Smooth muscle cell (in vitro differentiated cells): ENCODE results near the gene GTF2H3. TPM values are rescaled to one million over a fixed set of nuclear protein-coding genes. Genes with fewer than 3 reads are reported as not detected.

ENCODE experiments used
- DNase-seq: peaks from one replicate; lab custom pipeline; 2025; ENCODE audit not compliant: unreplicated experiment; lab: John Stamatoyannopoulos, UW
- H2AFZ ChIP-seq: fragments of 200-600 bp; sonication (generic); 2 replicates; pipeline ENCODE4 v1.6.0; 2016; ENCODE audit warnings: antibody characterized with exemption, low read depth, mild to moderate bottlenecking
- H3F3A ChIP-seq: fragments of 200-600 bp; sonication (generic); 2 replicates; pipeline ENCODE4 v1.6.0; 2017; ENCODE audit warnings: antibody characterized with exemption, low read depth
- H3K27ac ChIP-seq: fragments of 200-600 bp; sonication (generic); 2 replicates; pipeline ENCODE4 v1.5.1; 2016; ENCODE audit warnings: low read depth, mild to moderate bottlenecking
- H3K27me3 ChIP-seq: fragments of 200-600 bp; sonication (generic); 2 replicates; pipeline ENCODE4 v1.6.1; 2016; ENCODE audit warnings: low read depth, mild to moderate bottlenecking
- H3K36me3 ChIP-seq: fragments of 200-600 bp; sonication (generic); 2 replicates; pipeline ENCODE4 v1.5.1; 2016; ENCODE audit warnings: low read depth
- H3K4me1 ChIP-seq: fragments of 200-600 bp; sonication (generic); 2 replicates; pipeline ENCODE4 v1.5.1; 2016; ENCODE audit warnings: low read depth
- H3K4me2 ChIP-seq: fragments of 200-600 bp; sonication (generic); 2 replicates; pipeline ENCODE4 v1.6.0; 2016; ENCODE audit warnings: mild to moderate bottlenecking
- H3K4me3 ChIP-seq: fragments of 200-600 bp; sonication (generic); 2 replicates; pipeline ENCODE4 v1.5.1; 2016; ENCODE audit warnings: mild to moderate bottlenecking
- H3K79me2 ChIP-seq: fragments of 200-600 bp; sonication (generic); 2 replicates; pipeline ENCODE4 v1.6.0; 2016; ENCODE audit warnings: low read depth, mild to moderate bottlenecking
- H3K9ac ChIP-seq: fragments of 200-600 bp; sonication (generic); 2 replicates; pipeline ENCODE4 v1.6.0; 2016; ENCODE audit warnings: low read depth
- H3K9me3 ChIP-seq: fragments of 200-600 bp; sonication (generic); replicated peaks from 2 replicates; pipeline ENCODE4 v1.5.1; 2016; ENCODE audit warnings: low read depth
- H4K20me1 ChIP-seq: fragments of 200-600 bp; sonication (generic); 2 replicates; pipeline ENCODE4 v1.6.0; 2016; ENCODE audit warnings: low read depth
- WGBS: methylation state at CpG from one replicate; pipeline ENCODE4 v1.1.7; 2016; ENCODE audit warnings: low lambda C conversion rate; 5-methylcytosine and 5-hydroxymethylcytosine counted together
- polyA plus RNA-seq: library from polyadenylated mRNA; unstranded; fragments of >200 nt; fragmentation: Nextera tagmentation; extraction: Ambion mirVana; gene quantifications from 2 replicates; pipeline ENCODE4 v1.2.1, GENCODE V29; 2016
- total RNA-seq: library from RNA; depleted of rRNA; stranded (reverse); fragments of >200 nt; gene quantifications from 2 replicates; pipeline ENCODE4 v1.2.3, GENCODE V29; 2014
- TF ChIP-seq, protein P1 (sequence below): fragments of 200-600 bp; sonication (generic); IDR thresholded peaks from 2 replicates; pipeline ENCODE4 v1.5.1; 2017; ENCODE audit warnings: borderline replicate concordance, mild to moderate bottlenecking, antibody characterized with exemption; ENCODE audit not compliant: insufficient read depth, poor library complexity, severe bottlenecking

The GTF2H3 gene
- total and polyA plus RNA-seq, 2 experiments from 2014 or later = 10.8 to 43.2 TPM

DNA sequence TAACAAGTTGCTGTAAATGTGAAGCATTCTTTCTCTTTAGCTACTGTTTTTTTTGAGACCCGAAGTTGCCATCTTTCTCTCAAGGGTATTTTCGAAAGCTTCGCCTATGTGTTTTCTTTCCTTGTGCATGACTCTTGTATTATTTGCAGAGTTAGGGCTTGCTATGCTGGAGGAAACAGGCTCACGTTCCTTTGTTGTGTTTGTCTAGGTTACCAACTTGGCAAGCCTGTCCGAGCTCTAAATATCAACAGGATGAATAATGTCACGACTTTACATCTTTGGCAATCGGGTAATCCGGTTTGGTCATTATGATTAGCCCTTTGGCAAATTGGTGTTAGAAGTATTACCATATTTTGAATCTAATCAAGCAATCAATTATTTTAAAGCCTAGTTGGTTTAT is 62.6 kb downstream of the GTF2H3 start:
- Histone ChIP-seq H3K4me3 (no peak overlapping the region), H3K9me3 (no peaks in the 10 kb centered on the region), H3K27ac (no peak overlapping the region), H3K36me3 (no peaks in the 10 kb centered on the region), H3F3A (no peaks in the 10 kb centered on the region), H3K4me1 (no peaks in the 10 kb centered on the region), H2AFZ (no peak overlapping the region), H3K79me2 (no peaks in the 10 kb centered on the region), H3K4me2 (no peak overlapping the region), H4K20me1 (no peaks in the 10 kb centered on the region), H3K9ac (no peak overlapping the region), H3K27me3 (no peaks in the 10 kb centered on the region)
- 90% methylated on average over 8 of the region's 8 CpGs for WGBS
- no peak for DNase-seq
- TF ChIP-seq, protein P1, sequence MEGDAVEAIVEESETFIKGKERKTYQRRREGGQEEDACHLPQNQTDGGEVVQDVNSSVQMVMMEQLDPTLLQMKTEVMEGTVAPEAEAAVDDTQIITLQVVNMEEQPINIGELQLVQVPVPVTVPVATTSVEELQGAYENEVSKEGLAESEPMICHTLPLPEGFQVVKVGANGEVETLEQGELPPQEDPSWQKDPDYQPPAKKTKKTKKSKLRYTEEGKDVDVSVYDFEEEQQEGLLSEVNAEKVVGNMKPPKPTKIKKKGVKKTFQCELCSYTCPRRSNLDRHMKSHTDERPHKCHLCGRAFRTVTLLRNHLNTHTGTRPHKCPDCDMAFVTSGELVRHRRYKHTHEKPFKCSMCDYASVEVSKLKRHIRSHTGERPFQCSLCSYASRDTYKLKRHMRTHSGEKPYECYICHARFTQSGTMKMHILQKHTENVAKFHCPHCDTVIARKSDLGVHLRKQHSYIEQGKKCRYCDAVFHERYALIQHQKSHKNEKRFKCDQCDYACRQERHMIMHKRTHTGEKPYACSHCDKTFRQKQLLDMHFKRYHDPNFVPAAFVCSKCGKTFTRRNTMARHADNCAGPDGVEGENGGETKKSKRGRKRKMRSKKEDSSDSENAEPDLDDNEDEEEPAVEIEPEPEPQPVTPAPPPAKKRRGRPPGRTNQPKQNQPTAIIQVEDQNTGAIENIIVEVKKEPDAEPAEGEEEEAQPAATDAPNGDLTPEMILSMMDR = no peak

DNA sequence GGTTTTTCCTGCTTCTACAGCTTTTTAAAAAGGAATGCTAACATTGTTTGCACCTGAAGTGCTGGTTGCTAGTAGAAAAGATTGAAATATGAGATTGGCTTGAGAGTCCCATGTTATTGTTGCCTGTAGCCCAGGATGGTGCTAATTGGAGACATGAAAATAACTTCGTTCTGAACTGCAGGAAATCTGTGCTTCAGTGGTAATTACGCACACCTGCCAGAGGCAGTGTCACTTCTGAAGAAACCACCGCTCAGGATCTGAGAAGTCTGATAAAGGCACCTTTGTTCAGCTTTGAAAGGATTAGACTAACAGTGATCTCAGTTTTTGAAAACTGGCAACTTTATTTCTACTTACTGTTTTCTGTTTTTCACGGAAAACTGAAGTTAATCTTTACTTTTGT is 63.0 kb downstream of the GTF2H3 start:
- TF ChIP-seq, protein P1 = no peak
- Histone ChIP-seq H4K20me1 (no peaks in the 10 kb centered on the region), H3K4me3 (no peak overlapping the region), H3F3A (no peaks in the 10 kb centered on the region), H3K9me3 (no peaks in the 10 kb centered on the region), H3K27me3 (no peaks in the 10 kb centered on the region), H3K79me2 (no peaks in the 10 kb centered on the region), H3K4me2 (no peak overlapping the region), H3K9ac (no peak overlapping the region), H3K36me3 (no peaks in the 10 kb centered on the region), H3K4me1 (no peaks in the 10 kb centered on the region), H3K27ac (no peak overlapping the region), H2AFZ (no peak overlapping the region)
- 86% methylated on average over 4 of the region's 4 CpGs for WGBS
- DNase-seq = no peak

DNA sequence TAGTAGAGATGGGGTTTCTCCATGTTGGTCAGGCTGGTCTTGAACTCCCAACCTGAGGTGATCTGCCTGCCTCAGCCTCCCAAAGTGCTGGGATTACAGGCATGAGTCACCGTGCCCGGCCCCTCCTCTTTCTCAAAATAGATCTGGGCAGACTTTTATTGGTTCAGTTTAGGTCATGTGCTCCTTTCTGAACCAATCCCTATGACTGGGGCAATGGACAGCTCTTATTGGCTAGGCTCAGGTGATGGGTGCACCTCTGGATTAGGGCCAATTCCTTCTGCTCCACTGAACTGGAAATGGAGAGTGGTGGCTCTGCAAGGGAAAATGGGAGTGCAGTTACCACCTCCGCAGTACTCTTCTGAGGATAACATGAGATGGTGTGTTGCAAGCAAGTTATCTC is 72.3 kb downstream of the GTF2H3 start:
- 95% methylated on average over 3 of the region's 3 CpGs for WGBS

DNA sequence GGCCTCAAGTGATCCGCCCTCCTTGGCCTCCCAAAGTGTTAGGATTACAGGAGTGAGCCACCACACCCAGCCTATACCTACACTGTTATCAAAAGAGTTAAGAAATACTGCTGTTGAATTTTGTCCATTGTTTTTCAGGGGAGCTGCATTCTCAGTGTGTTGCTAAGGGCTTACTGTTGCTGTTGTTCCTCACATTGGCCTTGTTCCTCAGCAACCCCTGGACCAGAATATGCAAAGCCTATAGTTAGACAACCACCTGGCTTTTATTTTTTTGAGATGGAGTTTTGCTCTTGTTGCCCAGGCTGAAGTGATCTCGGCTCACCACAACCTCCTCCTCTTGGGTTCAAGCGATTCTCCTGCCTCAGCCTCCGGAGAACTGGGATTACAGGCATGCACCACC is 73.8 kb downstream of the GTF2H3 start:
- H3K27me3 ChIP-seq = no peaks in the 10 kb centered on the region
- WGBS = 96% methylated on average over 4 of the region's 4 CpGs
- H3K4me1 ChIP-seq = no peaks in the 10 kb centered on the region
- no peak overlapping the region for H3K4me2 ChIP-seq
- H3K9me3 ChIP-seq = no peaks in the 10 kb centered on the region
- no peak overlapping the region for H3K4me3 ChIP-seq
- H3K27ac ChIP-seq = no peak overlapping the region
- TF ChIP-seq, protein P1 = no peak
- H3K36me3 ChIP-seq = no peaks in the 10 kb centered on the region
- no peaks in the 10 kb centered on the region for H4K20me1 ChIP-seq
- no peak overlapping the region for H2AFZ ChIP-seq
- no peak for DNase-seq
- H3K79me2 ChIP-seq = peaks cover 2% of the 10 kb centered on the region
- no peak overlapping the region for H3K9ac ChIP-seq
- H3F3A ChIP-seq = peaks cover 5% of the 10 kb centered on the region

More for the DNA sequence above, 72.3 kb downstream of the GTF2H3 start:
- Histone ChIP-seq H3K4me2 (no peak overlapping the region), H3K27ac (no peak overlapping the region), H3K79me2 (no peaks in the 10 kb centered on the region), H2AFZ (no peak overlapping the region), H3K4me1 (no peaks in the 10 kb centered on the region), H3F3A (peaks cover 5% of the 10 kb centered on the region), H3K36me3 (no peaks in the 10 kb centered on the region), H3K9ac (no peak overlapping the region), H3K27me3 (no peaks in the 10 kb centered on the region), H3K9me3 (no peaks in the 10 kb centered on the region), H3K4me3 (no peak overlapping the region), H4K20me1 (no peaks in the 10 kb centered on the region)
- TF ChIP-seq, protein P1 = no peak
- DNase-seq = no peak
